ENCODE data around the gene TDRD3. TPM values are rescaled to one million over a fixed set of nuclear protein-coding genes. Genes with fewer than 3 reads are reported as not detected.

TDRD3 gene
- total RNA-seq, 1 donor from 2014 or later = 25.6 TPM

GRCh38 chr13:60427285-60427684, 30.3 kb downstream of the TDRD3 start:
- no peak for ATAC-seq

GRCh38 chr13:60431108-60431700, 34.2 kb downstream of the TDRD3 start:
- no peak overlapping the region for H3K27ac ChIP-seq
- H3K4me3 ChIP-seq = no peak overlapping the region
- peaks cover 3% of the 10 kb centered on the region for H3K9me3 ChIP-seq
- intact Hi-C loops (cut with DNase I) = no loop called here
- no peak for DNase-seq
- no peaks in the 10 kb centered on the region for H3K27me3 ChIP-seq
- no peaks in the 10 kb centered on the region for H3K4me1 ChIP-seq
- peak; percentile 86 for ATAC-seq
- TF ChIP-seq CTCF (IDR thresholded peaks at IDR 0.05) = peak; percentile 95
- H3K36me3 ChIP-seq = no peaks in the 10 kb centered on the region

More at GRCh38 chr13:60427285-60427684, 30.3 kb downstream of the TDRD3 start:
- intact Hi-C loops (cut with DNase I) = no loop called here
- no peak for TF ChIP-seq CTCF (IDR thresholded peaks at IDR 0.05)
- Histone ChIP-seq H3K4me1 (no peaks in the 10 kb centered on the region), H3K27ac (no peak overlapping the region), H3K9me3 (no peaks in the 10 kb centered on the region), H3K4me3 (no peak overlapping the region), H3K27me3 (no peaks in the 10 kb centered on the region), H3K36me3 (no peaks in the 10 kb centered on the region)
- no peak for DNase-seq

GRCh38 chr13:60433505-60433904, 36.5 kb downstream of the TDRD3 start:
- Histone ChIP-seq H3K36me3 (no peaks in the 10 kb centered on the region), H3K27ac (no peak overlapping the region), H3K4me1 (no peaks in the 10 kb centered on the region), H3K9me3 (peaks cover 6% of the 10 kb centered on the region), H3K4me3 (no peak overlapping the region), H3K27me3 (no peaks in the 10 kb centered on the region)
- ATAC-seq = no peak
- no peak for TF ChIP-seq CTCF (IDR thresholded peaks at IDR 0.05)
- no peak for DNase-seq
- intact Hi-C loops (cut with DNase I) = no loop called here

GRCh38 chr13:60435762-60436374, 38.8 kb downstream of the TDRD3 start:
- Histone ChIP-seq H3K27me3 (no peaks in the 10 kb centered on the region), H3K27ac (no peak overlapping the region), H3K36me3 (no peaks in the 10 kb centered on the region), H3K4me1 (no peaks in the 10 kb centered on the region), H3K9me3 (peaks cover 6% of the 10 kb centered on the region), H3K4me3 (no peak overlapping the region)
- DNase-seq (no peak), ATAC-seq (no peak)
- TF ChIP-seq CTCF (IDR thresholded peaks at IDR 0.05) = no peak
- intact Hi-C loops (cut with DNase I) = no loop called here

- intact Hi-C loops (cut with DNase I) = no loop called here
- Histone ChIP-seq H3K27me3 (no peaks in the 10 kb centered on the region), H3K4me1 (no peaks in the 10 kb centered on the region), H3K9me3 (peaks cover 6% of the 10 kb centered on the region), H3K36me3 (no peaks in the 10 kb centered on the region), H3K27ac (no peak overlapping the region), H3K4me3 (no peak overlapping the region)
- TF ChIP-seq CTCF (IDR thresholded peaks at IDR 0.05) = no peak
- no peak for ATAC-seq
- DNase-seq = no peak
Observed at GRCh38 chr13:60439201-60439600, 42.2 kb downstream of the TDRD3 start.

All from upper lobe of right lung (tissue), 1 donor.